HG02571 (cell line): ENCODE data around the gene MC1R.
"Not testable (repeated sequence)": the region's sequence is repeated elsewhere in the genome, so short reads cannot be mapped to it uniquely, and the experiment has no call there.

Source experiments
- ATAC-seq: cut with Tn5 transposase; IDR thresholded peaks from one replicate; pipeline ENCODE4 v1.9.1; 2021; ENCODE audit warnings: mild to moderate bottlenecking, moderate library complexity; ENCODE audit not compliant: unreplicated experiment

The MC1R gene

GRCh38 chr16:89957216-89957785 is 38.6 kb downstream of the MC1R start:
- ATAC-seq: no peak

- no peak for ATAC-seq
Measured at GRCh38 chr16:89958068-89958467, 39.4 kb downstream of the MC1R start.

- no peak for ATAC-seq
Measured at GRCh38 chr16:89958596-89958995, 39.9 kb downstream of the MC1R start.

GRCh38 chr16:89960966-89961365 is 42.3 kb downstream of the MC1R start:
- ATAC-seq: no peak

- ATAC-seq: no peak
Measured at GRCh38 chr16:89961920-89962319, 43.3 kb downstream of the MC1R start.

- ATAC-seq: no peak
Measured at GRCh38 chr16:89962754-89963498, 44.3 kb downstream of the MC1R start.

DNA sequence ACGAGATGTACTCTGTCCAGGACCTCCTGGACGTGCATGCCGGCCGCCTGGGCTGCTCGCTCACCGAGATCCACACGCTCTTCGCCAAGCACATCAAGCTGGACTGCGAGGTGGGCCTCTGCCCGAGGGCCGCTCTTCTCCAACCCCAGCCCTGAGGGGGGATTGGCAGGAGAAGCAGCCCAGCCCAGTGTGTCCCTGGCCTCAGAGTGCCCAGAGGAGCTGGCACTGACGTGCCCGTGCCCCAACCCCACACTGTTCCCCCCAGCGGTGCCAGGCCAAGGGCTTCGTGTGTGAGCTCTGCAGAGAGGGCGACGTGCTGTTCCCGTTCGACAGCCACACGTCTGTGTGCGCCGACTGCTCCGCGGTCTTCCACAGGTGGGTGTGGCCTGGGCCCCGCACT is 45.5 kb downstream of the MC1R start:
- ATAC-seq: no peak

DNA sequence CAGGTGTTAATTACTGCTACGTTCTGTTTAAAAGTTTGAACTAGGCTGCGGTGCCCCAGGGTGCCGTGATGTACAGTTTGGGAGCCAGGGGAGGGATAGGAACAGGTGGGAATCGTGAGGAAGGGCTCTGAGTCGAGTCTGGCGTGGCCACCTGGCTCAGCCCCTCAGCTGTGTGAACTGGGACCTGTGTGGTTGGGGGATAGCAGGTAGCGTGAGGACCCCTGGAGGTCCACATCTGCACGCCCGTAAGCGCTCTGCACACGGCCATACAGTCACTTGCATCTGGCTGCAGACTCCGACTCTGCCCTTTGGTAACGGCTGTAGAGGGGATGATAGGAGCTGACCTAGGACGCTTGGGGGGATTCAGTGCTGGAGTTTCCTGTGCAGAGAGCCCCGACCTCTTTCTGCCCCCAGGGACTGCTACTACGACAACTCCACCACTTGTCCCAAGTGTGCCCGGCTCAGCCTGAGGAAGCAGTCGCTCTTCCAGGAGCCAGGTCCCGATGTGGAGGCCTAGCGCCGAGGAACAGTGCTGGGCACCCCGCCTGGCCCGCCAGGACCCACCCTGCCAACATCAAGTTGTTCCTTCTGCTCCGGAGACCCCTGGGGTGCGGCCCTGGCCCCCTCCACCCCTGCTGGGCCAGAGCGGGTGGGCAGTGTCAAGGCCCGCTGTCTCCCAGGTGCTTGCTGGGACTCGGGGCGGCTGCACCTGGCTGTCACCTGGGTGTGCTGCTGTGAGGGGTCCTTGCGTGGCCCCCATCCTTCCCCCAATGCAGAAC is 47.0 kb downstream of the MC1R start:
- no peak for ATAC-seq

GRCh38 chr16:89966756-89967155 is 48.1 kb downstream of the MC1R start:
- ATAC-seq: no peak

DNA sequence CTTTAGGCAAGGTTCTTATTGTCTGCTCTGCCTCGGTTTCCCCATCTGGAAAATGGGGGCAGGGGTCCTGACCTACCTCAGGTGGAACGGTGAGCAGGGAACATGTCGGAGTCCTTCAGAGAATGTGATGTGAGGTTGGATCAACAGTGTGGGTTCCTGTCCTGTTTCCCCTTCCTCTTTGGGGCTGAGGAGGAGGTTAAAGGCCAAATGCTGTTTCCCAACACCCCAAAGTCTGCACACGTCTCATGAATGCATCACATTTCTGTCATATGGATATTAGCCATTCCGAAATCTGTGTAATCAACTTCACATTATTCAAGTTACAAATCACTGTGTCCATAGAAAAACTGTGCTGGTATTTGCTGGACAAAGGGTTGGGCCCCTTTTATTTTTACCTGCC is 48.8 kb downstream of the MC1R start:
- ATAC-seq: not testable (repeated sequence)

DNA sequence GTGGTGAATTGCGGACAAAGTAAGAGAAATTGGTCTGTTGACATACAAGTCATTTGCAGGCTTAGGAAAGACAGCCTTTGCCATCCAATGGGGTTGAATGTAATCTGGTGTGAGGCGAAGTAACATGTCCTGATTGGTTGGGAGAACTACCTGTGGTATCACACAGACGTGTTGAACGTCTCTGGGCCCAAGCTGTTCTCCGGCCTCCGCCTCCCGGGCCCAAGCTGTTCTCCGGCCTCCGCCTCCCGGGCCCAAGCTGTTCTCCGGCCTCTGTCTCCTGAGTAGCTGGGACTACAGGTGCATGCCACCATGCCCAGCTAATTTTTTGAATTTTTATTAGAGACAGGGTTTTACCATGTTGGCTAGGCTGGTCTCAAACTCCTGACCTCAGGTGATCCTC is 49.4 kb downstream of the MC1R start:
- ATAC-seq: not testable (repeated sequence)

DNA sequence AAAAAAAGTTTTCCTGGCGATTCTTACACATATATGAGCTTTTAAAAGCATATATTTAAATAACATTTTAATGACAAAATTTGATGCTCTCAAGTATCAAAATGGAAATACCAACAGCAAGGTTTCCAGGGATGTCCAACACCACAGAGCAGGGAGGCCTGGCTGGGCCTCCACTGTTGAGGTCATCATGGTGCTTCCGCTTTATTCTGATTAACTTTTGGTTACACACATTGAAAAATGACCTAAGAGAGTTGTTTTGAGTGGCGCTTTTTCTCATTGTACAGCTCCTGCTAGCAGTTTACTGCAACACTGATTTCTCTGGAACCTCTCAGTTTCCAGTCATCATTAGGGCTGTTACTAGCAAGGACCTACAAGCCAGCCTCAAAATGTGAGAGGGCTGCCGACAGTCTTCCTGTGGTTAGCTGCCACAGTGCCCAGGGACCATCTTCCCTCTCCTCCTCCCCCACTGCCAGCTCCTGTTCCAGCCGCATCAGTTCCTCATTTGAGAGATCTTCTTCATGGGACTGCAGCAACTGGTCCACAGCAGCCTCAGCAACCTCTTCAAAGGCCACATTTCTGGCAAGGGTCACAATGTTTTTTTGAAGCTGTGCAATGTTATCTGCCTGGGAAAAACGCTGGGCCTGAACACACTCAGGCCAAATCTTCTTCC is 51.2 kb downstream of the MC1R start:
- ATAC-seq: no peak
